SH-SY5Y (cell line): ENCODE data around the gene SHCBP1.

Experiments used
- GATA2 ChIP-seq: IDR thresholded peaks from 2 replicates; pipeline ENCODE4 v1.6.1; 2011; ENCODE audit warnings: mild to moderate bottlenecking, low read depth, low read length
- GATA3 ChIP-seq: IDR thresholded peaks from 2 replicates; pipeline ENCODE4 v1.6.1; 2011; ENCODE audit warnings: low read depth, mild to moderate bottlenecking, low read length, moderate library complexity

Gene SHCBP1, protein sequence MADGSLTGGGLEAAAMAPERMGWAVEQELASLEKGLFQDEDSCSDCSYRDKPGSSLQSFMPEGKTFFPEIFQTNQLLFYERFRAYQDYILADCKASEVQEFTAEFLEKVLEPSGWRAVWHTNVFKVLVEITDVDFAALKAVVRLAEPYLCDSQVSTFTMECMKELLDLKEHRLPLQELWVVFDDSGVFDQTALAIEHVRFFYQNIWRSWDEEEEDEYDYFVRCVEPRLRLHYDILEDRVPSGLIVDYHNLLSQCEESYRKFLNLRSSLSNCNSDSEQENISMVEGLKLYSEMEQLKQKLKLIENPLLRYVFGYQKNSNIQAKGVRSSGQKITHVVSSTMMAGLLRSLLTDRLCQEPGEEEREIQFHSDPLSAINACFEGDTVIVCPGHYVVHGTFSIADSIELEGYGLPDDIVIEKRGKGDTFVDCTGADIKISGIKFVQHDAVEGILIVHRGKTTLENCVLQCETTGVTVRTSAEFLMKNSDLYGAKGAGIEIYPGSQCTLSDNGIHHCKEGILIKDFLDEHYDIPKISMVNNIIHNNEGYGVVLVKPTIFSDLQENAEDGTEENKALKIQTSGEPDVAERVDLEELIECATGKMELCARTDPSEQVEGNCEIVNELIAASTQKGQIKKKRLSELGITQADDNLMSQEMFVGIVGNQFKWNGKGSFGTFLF

DNA sequence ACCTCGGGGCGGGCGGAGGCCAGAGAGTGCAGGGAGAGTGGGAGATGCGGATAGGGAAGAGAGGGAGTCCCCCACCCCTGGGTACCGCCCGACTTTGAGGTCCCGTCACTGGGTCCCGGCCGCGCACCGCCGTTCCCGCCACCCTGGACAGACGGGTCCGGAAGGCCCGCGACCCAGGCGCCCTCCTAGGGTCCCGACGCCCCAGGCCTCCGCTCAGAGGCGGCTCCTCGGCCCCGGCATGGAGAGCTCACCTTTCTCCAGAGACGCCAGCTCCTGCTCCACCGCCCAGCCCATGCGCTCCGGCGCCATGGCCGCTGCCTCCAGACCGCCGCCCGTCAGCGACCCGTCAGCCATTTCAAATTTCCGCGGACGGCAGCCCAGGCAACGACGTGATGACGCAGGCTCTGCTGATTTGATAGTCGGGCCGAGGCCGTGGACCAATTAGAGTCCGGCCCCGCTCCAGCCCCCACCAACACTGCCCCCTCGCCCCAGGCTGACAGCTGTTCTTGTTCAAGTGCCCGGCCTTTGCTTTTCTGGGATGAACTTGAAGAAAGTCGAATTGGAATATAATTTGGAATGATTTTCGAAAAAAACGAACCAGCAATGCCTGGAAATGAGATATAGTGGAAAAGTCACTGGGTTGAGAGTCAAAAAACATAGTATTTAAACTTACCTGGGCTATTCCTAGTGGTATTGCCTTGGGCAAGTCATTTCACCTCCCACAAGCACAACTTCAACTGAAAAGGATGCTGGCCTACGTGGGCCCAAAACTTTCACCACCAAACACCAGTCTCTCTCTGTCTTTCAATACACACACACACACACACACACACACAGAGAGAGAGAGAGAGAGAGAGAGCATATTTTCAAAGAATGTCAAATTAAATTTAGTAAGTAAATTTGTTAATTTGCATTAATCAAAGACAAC lies at the start of gene SHCBP1:
SHCBP1 (minus strand) TSS at position 374 of the 928 bp plus-strand sequence; CDS start at position 354, 20 bp downstream.
- TF ChIP-seq GATA2 (no peak), GATA3 (no peak)

DNA sequence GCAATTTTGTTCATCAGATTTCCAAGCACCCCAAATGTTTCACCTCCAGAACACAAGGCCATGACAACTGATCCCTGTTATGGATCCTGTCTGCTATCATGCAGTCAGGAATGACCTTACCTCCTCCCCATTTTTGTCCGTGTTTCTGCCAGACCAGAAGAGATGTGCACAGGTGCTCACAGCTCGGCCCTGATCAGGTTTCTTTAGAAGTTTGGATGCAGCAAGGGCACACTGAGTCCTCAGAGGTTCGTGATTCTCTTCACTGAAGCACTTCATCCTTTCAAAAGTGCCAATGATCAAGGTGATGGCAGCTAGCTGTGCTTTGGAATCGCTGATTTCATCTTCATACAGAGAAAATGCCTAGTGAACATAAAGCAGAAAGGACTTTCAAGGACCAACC lies 40.9 kb upstream of the SHCBP1 start:
- TF ChIP-seq GATA3 (no peak), GATA2 (no peak)

DNA sequence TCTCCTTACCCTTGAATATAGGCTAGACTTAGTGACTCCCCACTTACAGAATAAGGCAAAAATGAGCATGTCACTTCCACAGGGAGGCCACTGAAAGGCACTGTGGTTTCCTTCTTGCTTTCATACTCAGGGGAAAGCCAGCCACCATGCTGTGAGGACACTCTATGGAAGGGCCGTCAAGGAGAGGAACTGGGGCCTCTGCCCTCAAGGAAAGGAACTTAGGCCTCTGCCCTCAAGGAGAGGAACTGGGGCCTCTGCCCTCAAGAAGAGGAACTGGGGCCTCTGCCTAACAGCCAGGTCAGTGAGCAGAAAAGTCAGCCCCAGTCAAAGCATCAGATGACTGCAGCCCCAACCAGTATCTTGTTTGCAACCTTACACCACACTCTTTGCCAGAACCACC lies 37.7 kb upstream of the SHCBP1 start:
- no peak for TF ChIP-seq GATA3
- TF ChIP-seq GATA2 = no peak

DNA sequence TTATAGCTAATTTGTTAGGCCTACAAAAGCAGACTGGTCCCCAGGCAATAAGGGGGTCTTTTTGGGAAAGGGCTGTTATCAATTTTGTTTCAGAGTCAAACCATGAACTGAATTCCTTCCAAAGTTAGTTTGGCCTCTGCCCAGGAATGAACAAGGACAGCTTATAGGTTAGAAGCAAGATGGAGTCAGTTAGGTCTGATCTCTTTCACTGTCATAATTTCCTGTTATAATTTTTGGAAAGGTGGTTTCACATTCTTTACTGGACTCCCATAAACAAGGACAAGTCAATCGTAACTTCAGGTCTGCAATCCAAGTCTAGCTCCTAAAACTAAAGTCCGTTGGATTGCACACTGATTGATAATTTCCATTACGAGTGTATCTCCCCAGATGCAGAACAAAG lies 30.1 kb upstream of the SHCBP1 start:
- TF ChIP-seq GATA2 = no peak
- no peak for TF ChIP-seq GATA3

DNA sequence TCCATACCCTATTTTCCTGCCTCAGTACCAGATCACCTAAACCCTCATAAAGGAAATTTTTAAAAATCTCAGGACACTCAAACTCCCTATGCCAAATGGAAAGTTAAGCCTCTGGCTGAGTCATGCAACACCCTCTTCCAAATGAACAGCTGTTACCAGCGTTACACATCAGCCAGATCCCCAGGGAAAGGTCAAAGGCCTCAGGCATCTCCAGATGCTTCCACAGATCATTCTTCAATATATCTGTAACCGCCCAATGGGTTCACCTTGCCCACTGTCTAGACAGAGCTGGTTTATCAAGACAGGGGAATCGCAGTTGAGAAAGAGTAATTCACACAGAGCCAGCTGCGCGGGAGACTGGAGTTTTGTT lies 29.1 kb upstream of the SHCBP1 start:
- no peak for TF ChIP-seq GATA2
- TF ChIP-seq GATA3 = no peak

DNA sequence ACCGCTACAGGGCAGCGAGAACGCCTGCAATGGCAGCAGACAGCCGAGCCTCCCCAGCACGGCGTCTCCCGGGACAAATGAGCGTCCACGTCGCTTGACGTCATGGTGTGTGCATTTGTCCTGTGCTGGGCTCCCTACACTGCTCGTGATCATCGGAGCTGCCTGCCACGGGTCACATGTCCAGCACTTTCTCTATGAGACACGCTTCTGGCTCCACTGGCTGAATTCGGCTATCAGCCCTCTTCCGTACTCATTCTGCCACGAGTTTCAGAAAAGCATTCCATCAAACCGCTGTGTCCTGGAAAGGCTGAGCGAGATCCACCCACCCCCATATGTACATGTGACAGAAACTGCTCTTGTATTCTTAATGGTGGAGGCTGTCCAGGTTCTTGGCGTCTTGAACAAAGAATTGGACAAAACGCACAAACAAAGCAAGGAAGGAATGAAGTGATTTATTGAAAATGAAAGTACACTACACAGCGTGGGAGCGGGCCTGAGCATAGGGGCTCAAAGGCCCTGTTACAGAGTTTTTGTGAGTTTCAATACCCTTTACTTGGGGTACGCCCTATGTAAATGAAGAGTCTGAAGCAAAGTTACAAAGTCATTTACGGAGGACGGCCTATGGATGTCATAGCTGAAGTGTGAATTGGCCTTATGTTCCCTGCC lies 28.5 kb upstream of the SHCBP1 start:
- TF ChIP-seq GATA3 (no peak), GATA2 (no peak)

DNA sequence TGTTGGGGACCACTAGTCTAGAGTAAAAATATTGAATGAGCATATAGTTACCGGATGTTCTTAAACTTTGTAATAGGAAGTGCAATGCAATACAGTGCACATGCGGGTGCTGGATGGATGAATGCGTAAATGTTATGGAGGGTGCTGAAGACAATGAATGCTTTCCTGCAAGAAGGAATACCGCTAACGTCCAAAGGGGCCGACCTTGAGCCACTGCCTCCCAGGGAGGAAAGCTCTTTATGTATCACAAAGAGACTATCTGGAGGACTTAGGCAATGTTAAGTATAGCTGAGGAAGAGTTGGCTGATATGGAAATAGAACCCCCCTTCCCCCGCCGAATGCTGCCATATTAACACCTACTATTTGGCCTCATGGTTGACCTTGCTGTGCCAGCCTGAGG lies 27.5 kb upstream of the SHCBP1 start:
- TF ChIP-seq GATA2 (no peak), GATA3 (no peak)

DNA sequence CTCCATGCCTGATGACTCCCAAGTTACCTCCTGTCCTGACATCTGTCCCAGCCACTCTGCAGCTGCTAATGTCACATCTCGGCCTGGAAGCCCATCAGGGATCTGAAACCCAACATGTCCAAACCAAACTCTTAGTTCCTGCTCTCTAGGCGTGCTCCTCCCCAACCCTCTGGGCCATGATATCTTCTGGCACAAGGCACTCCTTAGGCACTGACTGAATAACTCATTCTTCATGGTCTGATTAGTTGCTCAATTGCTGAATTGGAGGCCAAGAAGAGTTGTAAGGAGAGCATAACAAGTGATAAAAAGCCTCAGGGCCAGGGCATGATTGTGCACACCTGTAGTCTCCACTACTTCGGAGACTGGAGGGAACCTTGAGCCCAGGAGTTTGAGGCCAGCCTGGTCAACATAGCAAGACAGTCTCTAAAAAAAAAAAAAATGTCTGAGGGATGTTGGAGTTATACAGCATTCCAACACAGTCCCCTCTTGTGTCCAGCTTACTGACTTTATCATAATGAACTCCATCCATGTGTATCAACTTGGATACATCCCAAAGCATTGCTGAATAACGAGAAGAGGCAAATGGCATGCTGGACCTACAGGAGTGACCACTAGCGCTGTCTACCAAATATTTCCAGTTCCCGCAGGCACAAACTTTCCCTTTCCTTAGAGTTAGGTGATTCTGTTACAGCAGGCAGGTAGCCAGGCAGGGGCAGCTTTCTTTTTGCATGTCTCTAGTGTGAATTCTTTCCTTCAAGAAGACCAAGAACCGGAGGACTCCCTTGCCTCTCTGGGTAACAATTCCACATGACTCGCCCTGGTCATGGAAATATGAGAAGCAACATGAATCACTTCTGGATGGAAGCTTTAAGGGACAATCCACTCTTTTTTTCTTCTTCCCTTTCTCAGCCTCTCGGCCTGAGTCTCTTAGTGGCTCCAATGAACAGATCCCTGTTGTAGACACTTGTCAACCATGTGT lies 18.1 kb upstream of the SHCBP1 start:
- no peak for TF ChIP-seq GATA3
- TF ChIP-seq GATA2 = no peak

DNA sequence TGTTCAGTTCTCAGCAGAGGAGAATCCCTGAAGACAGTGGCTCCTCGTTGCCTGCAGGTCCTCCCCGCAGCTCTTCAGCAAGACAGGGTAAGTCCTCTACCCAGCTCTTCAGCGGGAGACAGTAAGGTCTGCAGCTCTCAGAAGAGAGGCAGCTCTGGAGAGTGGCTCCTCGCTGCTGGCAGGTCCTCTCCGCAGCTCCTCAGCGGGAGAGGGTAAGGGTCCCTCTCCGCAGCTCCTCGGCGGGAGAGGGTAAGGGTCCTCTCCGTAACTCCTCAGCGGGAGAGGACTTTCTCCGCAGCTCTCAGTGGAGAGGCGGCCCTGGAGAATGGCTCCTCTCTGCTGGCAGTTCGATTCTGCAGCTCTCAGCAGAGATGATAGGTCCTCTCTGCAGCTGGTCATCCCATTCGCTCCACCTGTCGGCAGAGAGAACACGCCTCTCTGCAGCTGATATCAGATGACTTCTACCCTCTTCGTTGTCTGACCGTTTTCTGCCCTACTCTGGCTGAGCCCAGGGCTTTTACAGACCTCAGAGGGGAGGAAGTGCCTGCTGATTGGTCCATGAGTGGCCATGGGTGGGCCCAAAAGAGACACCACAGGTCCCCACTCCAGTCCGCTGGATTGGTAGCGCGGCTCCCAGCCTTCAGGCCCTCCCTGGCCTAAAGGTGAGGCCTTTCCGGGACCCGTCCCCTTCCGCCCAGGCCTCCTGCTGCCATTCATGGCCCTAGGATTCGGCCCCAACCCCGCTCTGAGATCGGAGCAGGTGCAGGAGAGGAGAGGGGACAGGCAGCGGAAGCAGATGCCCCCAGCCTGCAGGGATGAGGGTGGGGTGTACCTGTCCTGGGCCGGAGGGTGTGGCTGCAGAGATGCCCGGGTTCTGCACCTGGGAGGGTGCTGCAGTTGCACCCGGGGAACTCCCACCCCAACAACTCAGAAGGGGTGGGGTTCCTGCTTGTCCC lies 11.9 kb upstream of the SHCBP1 start:
- TF ChIP-seq GATA3 (no peak), GATA2 (no peak)

DNA sequence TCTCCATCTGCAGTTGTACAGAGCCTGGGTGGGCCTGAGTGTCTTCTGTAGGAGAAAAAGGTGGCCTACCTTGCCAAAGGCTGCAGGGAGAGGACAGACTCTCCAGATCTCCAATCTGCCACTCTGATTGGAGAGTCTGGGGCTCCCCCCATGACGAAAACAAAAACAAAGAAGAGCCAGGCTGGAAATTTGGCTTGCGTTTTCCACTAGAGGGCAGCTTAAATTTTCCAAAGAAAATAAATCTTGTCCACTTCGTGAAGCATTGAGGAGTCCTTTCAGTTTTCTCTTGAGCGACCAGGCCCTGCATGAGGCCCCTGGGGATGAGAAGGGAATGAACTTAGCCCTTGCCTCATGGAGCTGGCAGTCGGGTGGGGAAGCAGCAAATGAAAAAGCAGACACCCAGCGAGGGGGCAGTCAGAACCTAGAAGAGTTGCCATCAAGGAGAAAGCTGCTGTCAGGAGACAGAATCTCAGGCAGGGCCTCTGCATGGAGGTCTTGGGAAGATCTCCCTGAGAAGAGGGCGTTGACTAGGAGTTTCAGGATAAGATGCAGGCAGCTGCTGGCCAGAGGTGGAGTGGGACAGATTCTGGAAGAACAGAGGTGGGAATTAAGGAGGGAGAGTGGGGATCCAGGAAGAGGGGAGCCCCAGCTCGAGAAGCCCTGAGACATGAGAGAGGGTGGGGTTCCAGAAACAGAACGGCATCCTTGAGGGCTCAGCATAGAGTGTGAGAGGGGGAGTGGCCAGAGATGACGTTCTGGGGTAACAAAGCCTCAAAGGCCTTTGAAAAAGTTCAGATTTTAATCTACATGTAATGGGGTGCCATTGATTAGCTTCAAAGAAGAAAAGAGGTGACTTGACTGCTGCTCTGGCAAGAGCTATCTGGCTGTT lies 8.4 kb upstream of the SHCBP1 start:
- no peak for TF ChIP-seq GATA2

DNA sequence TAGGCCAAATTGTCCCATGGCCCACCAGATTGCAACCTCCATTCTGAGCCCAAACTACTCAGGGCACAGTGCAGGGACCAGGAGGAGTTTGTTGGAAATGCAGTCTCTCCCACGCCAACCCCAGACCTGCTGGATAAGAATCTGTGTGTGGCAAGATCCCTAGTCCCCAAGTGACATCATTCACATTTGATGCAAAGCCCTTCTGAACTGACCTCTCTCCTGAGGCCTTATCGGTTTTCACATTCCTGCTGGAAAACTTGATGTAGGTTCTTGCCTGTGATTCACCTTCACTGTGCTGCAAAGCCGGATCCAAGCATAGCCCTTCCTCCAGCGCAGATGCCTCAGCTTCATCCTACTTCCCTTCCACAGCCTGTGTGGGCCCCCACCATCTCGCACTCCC lies 6.6 kb upstream of the SHCBP1 start:
- TF ChIP-seq GATA3 (no peak), GATA2 (no peak)
